HepG2 (cell line): ENCODE measurements around the gene BLOC1S4. TPM values are rescaled to one million over a fixed set of nuclear protein-coding genes. Genes with fewer than 3 reads are reported as not detected.
A peak's percentile ranks its signal among the peaks of the same experiment; 100 is the strongest.

Experiments used
- ARNT ChIP-seq: fragments of 450-650 bp; IDR thresholded peaks from 2 replicates; pipeline ENCODE4 v1.6.1; 2017
- ATF2 ChIP-seq: sonication (generic); formaldehyde crosslinking; IDR thresholded peaks from 2 replicates; pipeline ENCODE4 v1.4.0; 2020; ENCODE audit warnings: missing genetic modification reagents
- CBX1 ChIP-seq: IDR thresholded peaks from one replicate; pipeline ENCODE4 v1.6.1; 2016; ENCODE audit warnings: antibody characterized with exemption, low read depth
- DMTF1 ChIP-seq: sonication (generic); formaldehyde crosslinking; IDR thresholded peaks from 2 replicates; pipeline ENCODE4 v1.4.0; 2020; ENCODE audit warnings: mild to moderate bottlenecking, missing genetic modification reagents
- DPF2 ChIP-seq: sonication (generic); formaldehyde crosslinking; IDR thresholded peaks from 2 replicates; pipeline ENCODE4 v1.4.0; 2020; ENCODE audit warnings: mild to moderate bottlenecking, low read depth, missing genetic modification reagents, borderline replicate concordance
- KLF15 ChIP-seq: sonication (generic); formaldehyde crosslinking; IDR thresholded peaks from 2 replicates; pipeline ENCODE4 v1.8.1; 2023; ENCODE audit warnings: borderline replicate concordance, mild to moderate bottlenecking, inconsistent platforms, missing genetic modification reagents, mixed read lengths
- MAZ ChIP-seq, 2 experiments: sonication (generic) in 1 of 2; formaldehyde crosslinking in 1 of 2; IDR thresholded peaks; 2 replicates each; pipeline versions ENCODE4 v1.5.0 to v1.6.1; 2012 to 2020; ENCODE audit warnings: low read depth in 2 of 2, mild to moderate bottlenecking in 2 of 2, borderline replicate concordance in 1 of 2, improper control_type of control experiment in 1 of 2, low read length in 1 of 2, missing genetic modification reagents in 1 of 2, moderate library complexity in 1 of 2
- MXD4 ChIP-seq: IDR thresholded peaks from 2 replicates; pipeline ENCODE4 v1.6.1; 2016; ENCODE audit warnings: mild to moderate bottlenecking, missing biosample characterization, missing genetic modification reagents
- NRL ChIP-seq: sonication (generic); formaldehyde crosslinking; IDR thresholded peaks from 2 replicates; pipeline ENCODE4 v1.5.0; 2020; ENCODE audit warnings: missing genetic modification reagents, mild to moderate bottlenecking, moderate library complexity, borderline replicate concordance
- REPIN1 ChIP-seq: sonication (generic); formaldehyde crosslinking; IDR thresholded peaks from 2 replicates; pipeline ENCODE4 v1.8.0; 2022; ENCODE audit warnings: missing genetic modification reagents, low read depth, mild to moderate bottlenecking, borderline replicate concordance
- SKIL ChIP-seq: sonication (generic); formaldehyde crosslinking; IDR thresholded peaks from 2 replicates; pipeline ENCODE4 v1.8.0; 2022; ENCODE audit warnings: missing genetic modification reagents, mild to moderate bottlenecking, moderate library complexity, borderline replicate concordance
- SMAD1 ChIP-seq: sonication (generic); formaldehyde crosslinking; IDR thresholded peaks from 2 replicates; pipeline ENCODE4 v1.4.0; 2020; ENCODE audit warnings: missing genetic modification reagents, low read depth, mild to moderate bottlenecking, borderline replicate concordance
- SNRNP70 ChIP-seq: fragments of 200-400 bp; formaldehyde crosslinking; IDR thresholded peaks from 2 replicates; pipeline ENCODE4 v1.6.1; 2017; ENCODE audit warnings: mild to moderate bottlenecking, low read depth, low read length, moderate library complexity
- SP2 ChIP-seq: sonication (generic); formaldehyde crosslinking; IDR thresholded peaks from 2 replicates; pipeline ENCODE4 v1.5.1; 2020; ENCODE audit warnings: mild to moderate bottlenecking, missing genetic modification reagents
- ZBTB21 ChIP-seq: sonication (generic); formaldehyde crosslinking; IDR thresholded peaks from 2 replicates; pipeline ENCODE4 v1.4.0; 2020; ENCODE audit warnings: missing genetic modification reagents
- ZBTB44 ChIP-seq: sonication (generic); formaldehyde crosslinking; IDR thresholded peaks from 2 replicates; pipeline ENCODE4 v1.4.0; 2020; ENCODE audit warnings: missing genetic modification reagents
- ZNF296 ChIP-seq: sonication (generic); formaldehyde crosslinking; conservative IDR thresholded peaks from 2 replicates; pipeline ENCODE4 v1.5.0; 2020; ENCODE audit warnings: mild to moderate bottlenecking, missing genetic modification reagents
- ZNF33A ChIP-seq: sonication (generic); formaldehyde crosslinking; IDR thresholded peaks from 2 replicates; pipeline ENCODE4 v1.5.1; 2020; ENCODE audit warnings: missing genetic modification reagents, mild to moderate bottlenecking, moderate library complexity, borderline replicate concordance
- ZNF343 ChIP-seq: sonication (generic); formaldehyde crosslinking; IDR thresholded peaks from 2 replicates; pipeline ENCODE4 v1.4.0; 2020; ENCODE audit warnings: mild to moderate bottlenecking, missing genetic modification reagents
- ZNF564 ChIP-seq: sonication (generic); formaldehyde crosslinking; IDR thresholded peaks from 2 replicates; pipeline ENCODE4 v1.8.1; 2023; ENCODE audit warnings: mild to moderate bottlenecking, missing genetic modification reagents
- ZNF577 ChIP-seq: sonication (generic); formaldehyde crosslinking; IDR thresholded peaks from 2 replicates; pipeline ENCODE4 v1.4.0; 2020; ENCODE audit warnings: mild to moderate bottlenecking, low read depth, missing genetic modification reagents, borderline replicate concordance
- ZNF841 ChIP-seq: sonication (generic); formaldehyde crosslinking; IDR thresholded peaks from 2 replicates; pipeline ENCODE4 v1.8.1; 2023; ENCODE audit warnings: missing genetic modification reagents, borderline replicate concordance
- polyA plus RNA-seq, 8 experiments: library from polyadenylated mRNA; depleted of rRNA in 3 of 8; stranded (reverse) in 7 of 8; unstranded in 1 of 8; fragments of >200 nt; fragmentation: Illumina TruSeq in 4 of 8; extraction: Trizol in 4 of 8; gene quantifications; 2 replicates each; pipeline versions ENCODE4 v1.2.1 to v1.2.3, GENCODE V29; 2011 to 2016; ENCODE audit warnings: low read depth in 4 of 8, missing spikeins in 1 of 8, mixed read lengths in 1 of 8; ENCODE audit not compliant: insufficient read depth in 1 of 8
- total RNA-seq, 5 experiments: library from RNA; depleted of rRNA; stranded (reverse); fragments of >200 nt; fragmentation: Illumina TruSeq; extraction: Trizol; gene quantifications; 2 replicates each; pipeline ENCODE4 v1.2.3, GENCODE V29; 2016; ENCODE audit warnings: low read depth in 1 of 5

The BLOC1S4 gene
- total and polyA plus RNA-seq, 2 of the 13 experiments (the other 11 are each of a cell fraction or from before 2014, with no cell fraction given), result 15.5 to 20.9 TPM

- TF ChIP-seq SKIL, result no peak
- TF ChIP-seq SMAD1 (CRISPR knock-in tag), result peak; percentile 0; the same call in 1 of the 2 replicates
- no peak for TF ChIP-seq ZNF841 (CRISPR knock-in tag)
- no peak for TF ChIP-seq ZBTB21 (CRISPR knock-in tag)
- TF ChIP-seq SNRNP70, result no peak
- no peak for TF ChIP-seq ZNF564 (CRISPR knock-in tag)
- no peak for TF ChIP-seq ARNT
- no peak for TF ChIP-seq ZNF577 (CRISPR knock-in tag)
- no peak for TF ChIP-seq CBX1
- TF ChIP-seq ZNF33A, result peak; percentile 71; the same call in 1 of the 2 replicates
- no peak for TF ChIP-seq ZNF343 (CRISPR knock-in tag)
- TF ChIP-seq ATF2 (CRISPR knock-in tag), result no peak
- no peak for TF ChIP-seq ZNF296 (CRISPR knock-in tag)
- no peak for TF ChIP-seq SP2 (CRISPR knock-in tag)
- TF ChIP-seq DPF2 (CRISPR knock-in tag), result no peak
- TF ChIP-seq ZBTB44 (CRISPR knock-in tag), result no peak
- no peak for TF ChIP-seq MXD4 (CRISPR knock-in tag)
- 0 out of 2 replicates have a peak, but pooled peaks have one; percentile 19 for TF ChIP-seq NRL (CRISPR knock-in tag)
- no peak for TF ChIP-seq REPIN1 (CRISPR knock-in tag)
- no peak for TF ChIP-seq DMTF1 (CRISPR knock-in tag)
- no peak for TF ChIP-seq KLF15 (CRISPR knock-in tag)
- TF ChIP-seq MAZ (IDR thresholded peaks at IDR 0.05; ENCODE audit: borderline replicate concordance, low read depth, low read length), result no peak
- no peak for TF ChIP-seq MAZ (CRISPR knock-in tag; IDR thresholded peaks at IDR 0.05; ENCODE audit: low read depth)
Observed at GRCh38 chr4:6694177-6694901, 21.6 kb upstream of the BLOC1S4 start (continued).
